ENCODE results near the gene ZBTB20.
"Not testable (repeated sequence)": the region's sequence is repeated elsewhere in the genome, so short reads cannot be mapped to it uniquely, and the experiment has no call there.

ZBTB20 gene

DNA sequence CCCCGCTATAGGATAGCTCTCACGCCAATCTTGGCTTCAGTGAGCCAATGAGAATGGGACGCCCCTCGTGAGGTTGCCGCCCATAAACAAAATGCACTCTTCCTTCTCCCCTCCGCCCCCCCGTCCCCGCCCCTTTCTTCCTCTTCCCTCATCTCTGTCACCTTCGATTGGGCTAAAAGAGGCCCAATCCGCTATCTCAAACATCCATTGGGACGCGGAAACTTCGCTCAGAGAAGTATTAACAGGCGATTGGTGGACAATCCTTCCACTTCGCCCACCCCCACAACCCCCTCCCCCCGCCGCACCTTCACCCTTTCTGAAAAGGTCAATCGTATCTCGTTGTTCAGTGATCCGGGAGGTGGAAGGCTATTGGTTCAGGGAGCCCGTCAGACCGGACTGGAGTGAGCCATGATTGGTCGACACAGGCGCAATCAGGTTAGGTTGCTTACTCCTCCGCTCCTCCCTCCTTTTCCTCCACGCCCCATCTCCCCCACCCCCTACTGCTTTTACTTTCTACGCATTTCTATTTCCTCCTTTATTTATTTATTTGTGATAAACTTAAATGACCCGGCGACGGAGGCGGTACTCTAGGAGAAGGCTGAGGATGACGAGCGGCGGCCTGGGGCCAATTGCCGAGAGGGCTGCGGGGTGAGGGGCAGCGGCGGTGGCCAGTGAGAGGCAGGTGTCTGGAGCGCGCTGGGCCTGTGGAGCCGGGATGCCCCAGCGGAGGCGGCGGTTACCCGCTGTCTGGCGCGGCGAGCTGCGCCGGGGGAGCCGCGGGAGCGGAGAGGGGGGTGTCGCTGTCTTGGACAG lies 447 bp upstream of the ZBTB20 start:
- peak; percentile 99 for DNase-seq

- peak; percentile 18 for DNase-seq
Observed at GRCh38 chr3:115146032-115146417, 1.1 kb downstream of the ZBTB20 start.

- no peak for DNase-seq
Observed at GRCh38 chr3:115141033-115141757, 5.9 kb downstream of the ZBTB20 start.

DNA sequence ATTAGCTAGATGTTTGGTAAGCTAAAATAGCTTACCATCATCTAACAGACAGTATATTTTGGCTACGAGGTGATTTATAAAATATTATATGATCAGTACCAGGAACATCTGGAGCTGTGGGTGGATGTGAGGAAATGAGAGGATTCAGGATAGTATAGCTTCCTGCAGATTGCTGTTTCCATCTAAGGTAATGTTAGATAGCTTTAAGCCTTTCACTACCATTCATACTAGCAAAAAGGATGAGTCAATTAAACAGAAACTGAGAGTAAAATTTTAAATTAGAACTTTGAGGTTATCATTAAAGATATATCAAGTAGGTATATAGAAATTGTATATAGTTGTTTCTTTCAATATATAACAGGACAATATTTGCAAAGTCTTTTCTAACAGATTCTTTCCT lies 8.0 kb downstream of the ZBTB20 start:
- DNase-seq, result no peak

GRCh38 chr3:115134648-115135347 lies 12.3 kb downstream of the ZBTB20 start:
- DNase-seq, result no peak

DNA sequence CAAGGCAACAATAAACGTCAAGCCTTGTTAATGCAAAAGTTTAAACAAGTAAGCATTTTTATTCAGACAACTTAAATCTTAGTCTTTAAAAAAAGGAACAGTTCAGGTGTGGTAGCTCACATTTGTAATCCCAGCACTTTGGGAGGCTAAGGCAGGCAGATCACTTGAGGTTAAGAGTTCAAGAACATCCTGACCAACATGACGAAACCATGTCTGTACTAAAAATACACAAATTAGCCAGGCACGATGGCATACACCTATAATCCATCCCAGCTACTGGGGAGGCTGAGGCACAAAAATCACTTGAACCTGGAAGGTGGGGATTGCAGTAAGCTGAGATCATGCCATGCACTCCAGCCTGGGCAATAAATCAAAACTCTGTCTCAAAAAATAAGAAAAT lies 19.9 kb downstream of the ZBTB20 start:
- no peak for DNase-seq

DNA sequence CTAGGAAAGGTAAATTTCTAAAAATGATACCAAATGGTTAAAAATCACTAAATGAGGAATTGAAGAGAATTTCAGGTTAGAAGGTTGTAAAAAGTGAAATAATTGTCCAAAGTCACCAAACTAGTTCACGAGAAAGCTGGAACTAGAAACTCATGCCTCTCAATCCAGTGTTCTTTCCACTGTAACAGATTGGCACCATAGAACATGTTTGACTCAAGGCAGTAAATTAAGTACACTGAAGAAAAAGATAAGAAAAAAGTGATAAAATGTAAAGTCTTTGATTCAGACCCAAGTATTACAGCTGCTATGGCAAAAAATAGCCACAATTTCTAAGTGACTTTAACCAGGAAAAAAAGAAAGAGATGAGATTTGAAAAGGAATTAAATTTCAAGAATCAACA lies 26.5 kb downstream of the ZBTB20 start:
- no peak for DNase-seq

DNA sequence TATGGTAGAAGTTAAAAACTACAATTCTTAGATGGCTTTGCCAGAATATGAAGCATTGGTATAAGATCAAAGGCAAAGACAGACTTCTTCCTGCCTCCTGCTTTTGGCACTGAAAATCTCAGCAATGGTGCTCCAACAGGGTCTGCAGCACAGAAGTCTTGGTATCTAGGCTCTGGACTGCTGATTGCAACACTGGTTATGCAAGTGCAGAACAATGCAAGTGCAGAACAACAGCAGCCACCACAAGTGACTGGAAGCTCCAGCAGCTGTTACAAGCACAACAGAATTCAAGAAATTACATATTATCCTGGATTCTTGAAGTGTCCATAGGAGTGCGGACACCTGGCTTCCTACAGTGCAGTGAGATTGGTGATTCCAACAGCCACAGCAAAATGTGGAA lies 33.7 kb downstream of the ZBTB20 start:
- DNase-seq, result no peak

DNA sequence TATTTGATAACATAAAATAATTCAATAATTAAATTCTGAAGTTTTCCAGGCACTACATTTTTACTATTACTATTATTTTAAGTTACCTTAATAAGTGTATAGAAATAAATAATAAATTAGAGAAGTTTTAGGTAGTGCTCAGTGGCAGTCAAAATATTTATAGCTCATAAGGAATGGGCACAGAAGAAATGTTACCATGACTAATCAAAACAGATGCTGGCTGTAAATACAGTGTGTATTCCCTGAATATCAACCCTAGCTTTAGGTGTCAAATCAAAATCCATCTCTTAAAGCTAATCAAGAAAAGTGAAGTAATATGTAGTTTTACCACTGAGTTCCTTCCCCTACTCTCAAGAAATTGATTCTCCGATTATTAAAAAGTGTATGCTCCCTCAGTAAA lies 35.5 kb downstream of the ZBTB20 start:
- no peak for DNase-seq

GRCh38 chr3:115110830-115111229 lies 36.3 kb downstream of the ZBTB20 start:
- no peak for DNase-seq

DNA sequence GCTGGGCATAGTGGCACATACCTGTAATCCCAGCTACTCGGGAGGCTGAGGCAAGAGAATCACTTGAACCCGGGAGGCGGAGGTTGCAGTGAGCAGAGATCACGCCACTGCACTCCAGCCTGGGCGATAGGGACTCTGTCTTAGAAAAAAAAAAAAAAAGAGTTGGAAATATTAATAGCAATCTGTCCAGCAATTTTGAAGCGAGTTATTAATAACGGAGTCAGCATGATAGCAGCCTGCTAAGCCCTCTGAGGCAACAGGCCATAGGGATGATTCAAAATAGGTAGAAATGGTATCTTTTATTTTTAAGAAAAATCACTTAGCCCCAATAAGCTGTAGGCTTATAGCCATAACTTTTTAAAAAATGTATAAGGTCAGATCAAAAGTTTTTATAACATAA lies 37.0 kb downstream of the ZBTB20 start:
- DNase-seq, result not testable (repeated sequence)

DNA sequence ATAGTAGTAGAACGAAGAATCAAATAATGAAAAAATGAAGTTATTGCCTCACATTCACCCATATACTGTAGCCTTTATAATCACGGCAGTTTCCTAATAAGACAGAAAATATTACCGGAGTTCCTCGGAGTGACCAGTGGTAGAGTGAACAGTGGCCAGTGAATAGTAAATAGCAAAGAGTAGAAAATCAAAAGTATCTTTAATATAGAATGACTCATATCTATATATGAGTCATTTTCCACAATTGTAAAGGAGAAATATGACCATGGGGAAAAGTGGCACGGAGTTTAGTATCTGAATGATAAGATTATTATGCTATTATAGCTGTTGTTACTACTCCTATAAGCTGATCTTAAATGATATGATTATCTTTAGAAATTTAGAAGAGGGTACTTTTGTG lies 38.5 kb downstream of the ZBTB20 start:
- no peak for DNase-seq

DNA sequence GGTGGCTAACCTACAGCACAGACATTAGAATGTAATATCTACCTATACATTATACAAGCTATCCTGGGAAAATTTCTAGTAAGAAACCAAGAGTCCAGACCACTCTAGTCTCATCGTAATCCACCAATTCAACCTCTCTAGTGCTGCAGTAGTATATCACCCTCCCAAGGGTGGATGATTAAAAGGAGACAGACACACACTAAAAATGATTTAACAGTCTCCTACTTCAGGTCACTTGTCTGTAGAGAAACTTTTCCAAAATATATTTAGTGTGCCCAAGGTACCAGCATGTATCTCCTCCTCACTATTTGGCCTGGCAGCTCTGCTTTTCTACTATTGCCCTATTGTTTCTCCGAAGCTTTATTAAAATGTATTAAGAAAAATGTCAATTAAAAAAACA lies 45.0 kb downstream of the ZBTB20 start:
- no peak for DNase-seq

DNA sequence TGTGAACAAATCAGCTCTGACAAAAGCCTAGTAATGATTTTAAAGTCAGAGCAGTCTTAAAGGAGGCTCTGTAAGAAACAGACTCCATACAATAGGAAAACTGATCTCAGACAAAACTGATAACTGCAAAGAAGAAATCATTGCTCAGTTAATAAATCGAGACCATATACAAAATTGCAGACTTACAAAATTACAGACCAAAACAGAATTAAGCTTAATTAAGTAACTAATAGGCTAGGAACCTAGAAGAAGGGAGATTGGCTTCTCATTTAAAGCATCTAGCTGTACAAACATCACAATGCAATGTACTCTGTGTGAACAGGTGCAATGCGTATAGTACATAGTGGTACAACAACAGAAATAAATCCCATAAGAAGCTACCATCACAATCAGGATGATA lies 46.3 kb downstream of the ZBTB20 start:
- peak; percentile 12 for DNase-seq

- peak; percentile 82 for DNase-seq
Observed at GRCh38 chr3:115099986-115100571, 47.0 kb downstream of the ZBTB20 start.

DNA sequence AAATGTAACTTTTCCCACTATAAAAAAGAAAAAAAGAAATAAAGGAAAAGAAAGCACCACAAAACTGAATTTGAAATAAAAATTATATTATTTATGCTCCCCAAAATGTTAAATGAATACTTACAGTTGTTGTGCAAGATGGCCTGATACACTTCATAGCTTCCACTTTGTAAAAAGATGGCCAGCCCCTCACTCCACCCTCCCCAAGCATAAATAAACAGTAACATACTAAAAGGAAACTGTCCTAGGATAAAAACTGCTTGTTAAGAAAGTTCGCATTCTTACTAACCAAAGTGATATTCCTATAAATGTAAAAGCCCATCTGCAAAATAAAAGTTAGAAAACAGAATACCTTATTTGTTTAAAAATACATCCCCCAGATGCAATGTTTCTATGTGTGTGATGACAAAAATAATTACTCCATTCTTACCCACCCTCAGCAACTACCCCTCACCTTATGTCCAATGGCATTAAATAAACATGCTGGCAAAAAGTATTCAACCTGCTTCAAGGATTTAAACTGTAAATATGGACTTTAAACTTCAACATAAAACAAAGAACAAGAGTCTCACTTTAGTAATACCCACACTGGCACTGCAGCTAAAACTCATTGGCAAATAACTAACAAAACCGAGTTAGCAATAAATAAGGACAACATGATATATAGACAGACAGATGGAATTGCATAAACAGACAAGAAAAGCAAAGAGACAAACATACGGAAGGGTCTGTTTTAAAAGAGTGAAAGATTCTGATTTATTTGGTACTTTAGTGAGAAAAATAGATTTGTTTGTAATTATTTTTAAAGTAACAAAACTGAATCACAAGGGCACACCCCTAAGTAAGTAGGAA lies 47.7 kb downstream of the ZBTB20 start:
- DNase-seq, result peak; percentile 2

DNA sequence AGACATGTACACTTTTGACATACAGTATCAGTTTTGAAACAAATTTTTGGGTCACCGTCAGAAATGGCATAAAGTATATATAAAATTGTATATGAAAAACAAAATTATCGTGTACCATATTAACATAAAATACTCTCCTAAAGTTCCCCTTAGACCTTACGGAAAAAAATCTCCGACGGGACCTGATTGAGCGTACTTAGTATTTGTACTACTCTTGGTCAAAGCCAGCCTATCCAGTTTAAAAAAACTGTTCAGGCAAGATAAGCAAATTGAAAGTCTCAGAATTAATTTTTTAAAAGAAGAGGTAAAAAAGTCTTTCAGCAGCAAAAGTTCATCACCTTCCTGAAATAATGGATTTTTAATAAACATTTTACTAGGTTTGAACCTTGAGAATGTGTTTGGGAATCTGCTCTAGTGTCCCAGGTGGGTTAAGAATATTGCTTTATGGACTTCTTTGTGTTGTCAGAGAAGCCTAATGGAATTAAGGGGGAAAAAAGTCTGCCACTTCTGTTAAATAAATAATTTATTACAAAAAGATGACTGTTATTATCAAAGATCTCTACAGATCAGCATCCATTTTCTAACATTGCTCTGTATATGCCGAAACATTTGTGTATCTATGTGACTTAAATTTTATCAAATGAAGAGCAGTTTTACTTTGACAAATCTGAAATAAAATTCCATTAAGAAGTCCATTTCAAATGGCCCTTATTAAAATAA lies 48.6 kb downstream of the ZBTB20 start:
- no peak for DNase-seq

GRCh38 chr3:115095236-115095635 lies 51.9 kb downstream of the ZBTB20 start:
- DNase-seq, result no peak

DNA sequence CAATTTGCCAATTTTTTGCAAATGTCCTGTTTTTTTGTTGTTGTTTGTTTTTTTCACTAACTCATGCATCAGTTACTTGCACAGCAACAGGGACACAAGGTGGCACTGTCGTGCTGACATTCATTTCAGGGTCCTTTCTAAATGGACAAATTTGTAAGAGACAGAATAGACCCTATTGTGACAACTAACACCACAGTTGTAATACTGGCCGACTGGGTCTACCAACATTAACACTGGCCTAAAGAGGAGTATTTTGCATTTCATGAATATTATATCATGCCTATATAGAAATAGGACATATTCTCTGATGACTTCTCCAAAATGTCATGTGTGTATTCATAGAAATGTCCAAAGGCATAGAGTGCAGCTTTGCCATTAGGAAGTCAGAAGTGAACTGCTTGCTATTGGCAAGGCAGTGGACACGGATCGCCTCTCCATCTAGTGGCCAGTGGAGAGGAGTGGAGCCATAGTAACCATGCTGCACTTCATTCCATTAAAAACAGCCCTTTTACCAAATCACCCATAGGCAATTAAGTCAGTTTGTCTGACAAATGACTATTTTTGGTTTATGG lies 54.8 kb downstream of the ZBTB20 start:
- DNase-seq, result peak; percentile 53

GRCh38 chr3:115090712-115091111 lies 56.4 kb downstream of the ZBTB20 start:
- no peak for DNase-seq

GRCh38 chr3:115089481-115089880 lies 57.6 kb downstream of the ZBTB20 start:
- DNase-seq, result no peak

Data from NCI-H748 treated with DMSO at 0.1 percent for 48 hours (cell line).